Peyer's patch (tissue), 4 donors: ENCODE measurements around the gene CACNA2D3.

Source experiments
- CTCF ChIP-seq, 6 experiments: fragments of 450-650 bp in 4 of 6; fragments of 200-600 bp in 2 of 6; sonication (generic) in 1 of 6; IDR thresholded peaks; one replicate each; pipeline ENCODE4 v1.5.1; 2017 to 2019; ENCODE audit warnings: antibody characterized with exemption in 6 of 6, mild to moderate bottlenecking in 3 of 6, moderate library complexity in 1 of 6
- POLR2A ChIP-seq, 2 donors: fragments of 450-650 bp; IDR thresholded peaks; one replicate each; pipeline ENCODE4 v1.5.1; 2017; ENCODE audit warnings: antibody characterized with exemption in 2 of 2, mild to moderate bottlenecking in 2 of 2, moderate library complexity in 2 of 2

- no peak for TF ChIP-seq CTCF (IDR thresholded peaks at IDR 0.05)
- no peak for TF ChIP-seq POLR2A (IDR thresholded peaks at IDR 0.05)
These were observed 679.6 kb downstream of the CACNA2D3 start for GRCh38 chr3:54801977-54802376.
